Medulla oblongata (tissue), 1 donor: ENCODE data around the gene CDC73.
"Not testable (repeated sequence)": the region's sequence is repeated elsewhere in the genome, so short reads cannot be mapped to it uniquely, and the experiment has no call there.

Experiments used
- DNase-seq: peaks from one replicate; pipeline ENCODE4 v3.0.0-alpha.2; 2015; ENCODE audit errors: extremely low spot score

Gene CDC73

GRCh38 chr1:193181985-193182384, 60.2 kb downstream of the CDC73 start:
- DNase-seq = peak; percentile 26

- DNase-seq = peak; percentile 84
Observed at GRCh38 chr1:193183019-193183627, 61.3 kb downstream of the CDC73 start.

- DNase-seq = peak; percentile 5
Observed at GRCh38 chr1:193184776-193185175, 62.9 kb downstream of the CDC73 start.

- peak; percentile 33 for DNase-seq
Observed at GRCh38 chr1:193185211-193185610, 63.4 kb downstream of the CDC73 start.

GRCh38 chr1:193185901-193186731, 64.3 kb downstream of the CDC73 start, which contains the start of gene B3GALT2:
TSS of gene B3GALT2 (minus strand) at chr1:193186613. CDS start at chr1:193181562, 5,051 bp downstream.
- peak; percentile 89 for DNase-seq

- no peak for DNase-seq
Observed at GRCh38 chr1:193187114-193187513, 65.3 kb downstream of the CDC73 start.

GRCh38 chr1:193188915-193189314, 67.1 kb downstream of the CDC73 start:
- DNase-seq = not testable (repeated sequence)

GRCh38 chr1:193189442-193190095, 67.7 kb downstream of the CDC73 start:
- peak; percentile 12 for DNase-seq

- peak; percentile 70 for DNase-seq
Observed at GRCh38 chr1:193190096-193190744, 68.4 kb downstream of the CDC73 start.

GRCh38 chr1:193192586-193192985, 70.8 kb downstream of the CDC73 start:
- no peak for DNase-seq

GRCh38 chr1:193199940-193200339, 78.1 kb downstream of the CDC73 start:
- no peak for DNase-seq

GRCh38 chr1:193201021-193201420, 79.2 kb downstream of the CDC73 start:
- DNase-seq = no peak

GRCh38 chr1:193210996-193211395, 89.2 kb downstream of the CDC73 start:
- no peak for DNase-seq

GRCh38 chr1:193211539-193211938, 89.7 kb downstream of the CDC73 start:
- DNase-seq = no peak

- DNase-seq = no peak
Observed at GRCh38 chr1:193212637-193213036, 90.8 kb downstream of the CDC73 start.

- DNase-seq = no peak
Observed at GRCh38 chr1:193213998-193214397, 92.2 kb downstream of the CDC73 start.

GRCh38 chr1:193216920-193217319, 95.1 kb downstream of the CDC73 start:
- DNase-seq = no peak

- DNase-seq = no peak
Observed at GRCh38 chr1:193219391-193219790, 97.6 kb downstream of the CDC73 start.

- peak; percentile 7 for DNase-seq
Observed at GRCh38 chr1:193221651-193222050, 99.8 kb downstream of the CDC73 start.

GRCh38 chr1:193222056-193222615, 100.3 kb downstream of the CDC73 start:
- DNase-seq = no peak

GRCh38 chr1:193229136-193229535, 107.3 kb downstream of the CDC73 start:
- DNase-seq = no peak

- not testable (repeated sequence) for DNase-seq
Observed at GRCh38 chr1:193231146-193231545, 109.3 kb downstream of the CDC73 start.
